Measurements from ENCODE around the gene NAV2.

NAV2 gene

GRCh38 chr11:20032127-20032526, 319.5 kb downstream of the NAV2 start:
- DNase-seq: no peak

- DNase-seq: no peak
Observed at GRCh38 chr11:20032577-20033260, 320.1 kb downstream of the NAV2 start.

- no peak for DNase-seq
Observed at GRCh38 chr11:20033806-20034205, 321.2 kb downstream of the NAV2 start.

GRCh38 chr11:20034941-20035340, 322.3 kb downstream of the NAV2 start:
- no peak for DNase-seq

GRCh38 chr11:20035375-20035700, 322.7 kb downstream of the NAV2 start:
- no peak for DNase-seq

- no peak for DNase-seq
Observed at GRCh38 chr11:20035701-20036601, 323.3 kb downstream of the NAV2 start.

GRCh38 chr11:20036626-20037335, 324.1 kb downstream of the NAV2 start:
- DNase-seq: no peak

GRCh38 chr11:20037396-20038153, 324.9 kb downstream of the NAV2 start:
- no peak for DNase-seq

- no peak for DNase-seq
Observed at GRCh38 chr11:20038412-20038811, 325.8 kb downstream of the NAV2 start.

- DNase-seq: no peak
Observed at GRCh38 chr11:20038972-20039371, 326.3 kb downstream of the NAV2 start.

- DNase-seq: no peak
Observed at GRCh38 chr11:20041499-20041898, 328.9 kb downstream of the NAV2 start.

- DNase-seq: no peak
Observed at GRCh38 chr11:20042045-20042639, 329.5 kb downstream of the NAV2 start.

GRCh38 chr11:20042811-20043341, 330.2 kb downstream of the NAV2 start:
- no peak for DNase-seq

- DNase-seq: no peak
Observed at GRCh38 chr11:20043992-20044391, 331.4 kb downstream of the NAV2 start.

GRCh38 chr11:20045098-20045688, 332.6 kb downstream of the NAV2 start:
- DNase-seq: no peak

- DNase-seq: no peak
Observed at GRCh38 chr11:20046416-20046815, 333.8 kb downstream of the NAV2 start.

GRCh38 chr11:20047006-20047768, 334.6 kb downstream of the NAV2 start:
- DNase-seq: no peak

- no peak for DNase-seq
Observed at GRCh38 chr11:20047769-20048154, 335.1 kb downstream of the NAV2 start.

GRCh38 chr11:20048246-20048645, 335.6 kb downstream of the NAV2 start:
- DNase-seq: no peak

GRCh38 chr11:20048707-20049106, 336.1 kb downstream of the NAV2 start:
- no peak for DNase-seq

GRCh38 chr11:20049231-20049630, 336.6 kb downstream of the NAV2 start:
- no peak for DNase-seq
